ENCODE measurements around the gene NCOR2.

The NCOR2 gene

DNA sequence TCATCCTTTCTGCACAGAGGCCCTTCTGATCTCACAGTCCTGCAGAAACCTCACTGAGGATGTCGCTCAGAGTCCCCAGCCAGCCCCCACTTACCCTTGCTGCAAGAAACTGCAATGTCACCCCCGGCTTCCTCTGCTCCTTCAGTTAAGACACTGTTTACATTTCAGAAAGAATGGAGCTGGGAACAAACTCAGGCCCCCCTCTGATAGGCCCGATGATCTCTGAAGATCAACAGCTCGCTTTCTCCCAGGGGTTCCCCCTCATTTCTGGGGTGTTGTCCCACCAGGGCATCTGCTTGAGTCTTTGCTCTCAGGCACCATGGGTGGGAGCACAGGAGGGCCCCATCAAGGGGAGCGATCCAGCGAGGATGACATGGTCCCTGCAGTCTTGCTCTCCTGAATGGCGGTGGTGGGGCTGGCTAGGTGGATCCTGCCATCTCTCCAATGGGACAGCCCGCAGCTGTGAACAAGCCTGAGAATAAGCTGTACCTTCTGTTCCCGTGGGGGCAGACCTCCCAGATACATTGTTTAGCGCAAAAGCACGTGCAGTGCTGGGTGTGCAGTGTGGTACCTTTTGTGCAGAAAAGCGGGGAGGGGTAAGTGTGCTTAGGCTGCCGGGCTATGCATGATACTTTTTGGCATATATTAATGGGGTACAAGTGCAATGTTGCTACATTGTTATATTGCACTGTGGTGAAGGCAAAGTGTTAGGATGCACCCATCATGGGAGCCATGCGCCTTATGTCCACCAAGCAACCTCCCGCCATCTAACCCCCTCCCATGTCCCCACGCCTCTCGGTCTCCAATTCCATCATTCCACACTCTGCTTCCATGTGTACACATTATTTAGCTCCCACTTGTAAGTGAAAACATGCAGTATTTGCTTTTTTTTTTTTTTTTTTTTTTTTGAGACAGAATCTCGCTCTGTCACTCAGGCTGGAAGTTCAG, 6.7 kb upstream of the NCOR2 start:
- DNase-seq = no peak

DNA sequence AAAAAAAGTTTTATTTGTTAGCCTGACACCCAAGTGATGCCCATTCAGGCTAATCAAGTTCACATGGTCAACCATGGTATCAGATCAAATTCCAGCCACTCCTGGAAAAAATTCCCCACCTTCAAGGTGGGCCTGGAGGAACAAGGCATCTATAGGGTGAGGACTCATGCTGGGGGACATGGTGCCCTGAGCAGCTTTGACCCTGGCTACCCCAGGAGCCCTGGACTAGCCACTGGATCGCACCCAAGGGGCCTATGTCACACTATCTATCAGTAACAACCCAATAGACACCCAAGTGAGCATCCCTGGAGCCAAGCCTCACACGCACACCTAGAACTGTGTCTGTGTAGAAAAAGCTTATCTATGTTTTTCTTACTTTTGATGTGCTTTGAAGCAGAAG, 4.1 kb upstream of the NCOR2 start:
- DNase-seq = no peak

GRCh38 chr12:124570810-124571209, 3.4 kb upstream of the NCOR2 start:
- DNase-seq = no peak

GRCh38 chr12:124569375-124570148, 2.1 kb upstream of the NCOR2 start:
- DNase-seq = no peak

- DNase-seq = no peak
Measured at GRCh38 chr12:124568431-124569374, 1.3 kb upstream of the NCOR2 start.

DNA sequence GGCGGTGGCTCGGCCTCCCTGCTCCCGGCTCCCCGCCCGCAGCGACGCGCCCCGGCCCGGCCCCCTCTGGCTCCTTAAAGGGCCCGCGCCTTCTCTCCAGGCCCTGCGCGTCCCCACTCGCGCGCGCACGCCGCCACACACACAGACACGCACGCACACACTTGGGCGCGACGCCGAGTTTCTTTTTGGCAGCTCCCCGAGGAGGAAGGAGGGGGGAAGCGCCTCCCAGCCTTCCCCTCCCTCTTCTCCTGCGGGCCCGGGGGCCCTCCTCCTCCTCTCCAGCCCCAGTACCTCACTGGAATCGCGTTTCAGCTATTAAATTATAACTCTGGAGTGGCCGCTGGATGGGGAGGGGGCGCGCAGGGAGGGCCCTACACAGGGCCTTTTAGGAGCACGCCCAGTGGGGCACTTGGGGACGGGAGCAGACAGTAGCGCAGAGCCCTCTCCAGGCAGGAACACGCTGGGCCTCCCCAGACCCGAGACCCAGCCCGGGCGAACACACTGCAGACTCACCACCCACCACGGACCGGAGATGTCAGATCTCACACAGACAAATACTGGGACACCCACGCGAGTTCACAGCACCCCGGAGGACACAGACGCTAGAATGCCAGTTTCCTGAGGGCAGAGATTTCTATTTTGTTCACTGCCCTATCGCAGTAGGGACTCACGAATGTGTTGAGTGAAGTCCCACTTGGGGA, 411 bp upstream of the NCOR2 start:
- DNase-seq = peak; percentile 81

DNA sequence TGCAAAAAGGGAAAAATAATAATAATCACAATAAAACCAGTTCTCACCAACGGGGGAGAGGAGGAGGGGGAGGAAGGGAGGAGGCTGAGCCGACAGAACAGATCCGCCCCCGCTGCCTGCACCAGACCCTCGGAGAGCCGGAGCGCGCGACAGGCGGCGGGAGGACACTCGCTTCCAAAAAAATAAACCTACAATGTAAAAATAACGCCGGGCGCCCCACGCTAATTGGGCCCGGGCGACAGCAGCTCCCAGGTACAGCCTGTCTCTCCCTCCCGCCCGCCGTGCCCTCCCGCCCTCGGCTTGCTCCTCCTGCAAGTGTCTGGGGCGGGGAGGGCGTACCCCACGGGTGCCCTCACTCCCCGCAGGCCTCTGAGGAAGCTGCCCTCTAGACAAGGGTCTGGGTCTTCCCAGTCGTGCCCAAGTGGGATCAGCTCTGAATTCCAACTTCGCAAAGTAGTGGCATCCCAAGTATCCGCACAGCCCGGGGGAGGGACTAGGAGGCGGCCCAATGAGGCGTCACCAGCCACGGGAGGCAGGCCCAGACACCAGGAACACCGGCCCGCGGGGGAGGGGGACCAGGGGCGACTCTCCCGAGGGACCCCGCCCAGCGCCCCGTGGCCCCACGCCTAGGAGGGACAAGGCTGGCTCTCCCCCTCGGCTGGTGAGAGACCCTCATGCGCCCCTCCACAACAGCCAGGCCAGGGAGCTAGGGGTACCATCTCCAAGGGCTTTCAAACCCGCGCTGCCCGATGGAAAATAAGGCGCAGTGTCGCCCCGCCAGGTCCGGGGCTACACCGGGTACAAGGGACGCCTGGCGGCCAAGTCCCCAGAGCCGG, 1.0 kb downstream of the NCOR2 start:
- peak; percentile 54 for DNase-seq

GRCh38 chr12:124565656-124566160, 1.7 kb downstream of the NCOR2 start:
- DNase-seq = no peak

DNA sequence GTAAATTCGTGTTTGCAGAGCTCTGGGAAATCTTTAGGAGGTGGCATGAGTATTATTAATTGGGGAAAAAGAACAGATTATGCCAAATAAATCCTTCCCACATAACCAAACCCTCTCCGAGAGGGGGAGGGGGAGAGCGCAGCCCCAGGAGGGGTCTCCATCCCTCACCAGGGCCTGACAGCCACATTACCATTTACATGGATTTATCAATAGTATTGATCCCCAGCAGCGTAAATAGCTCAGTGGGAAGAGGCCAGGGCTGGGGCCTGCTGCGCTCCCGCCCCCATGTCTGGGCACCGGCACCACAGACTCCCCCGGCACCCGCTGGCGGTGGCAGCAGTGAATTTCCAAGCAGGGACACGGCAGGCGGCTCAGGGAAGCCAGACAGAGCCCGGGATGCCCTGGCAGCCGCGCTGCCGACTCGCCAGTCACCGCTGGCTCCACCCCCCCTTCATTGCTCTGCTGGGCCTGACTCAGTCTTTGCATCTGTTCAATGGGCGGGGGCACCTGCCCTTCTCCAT, 2.4 kb downstream of the NCOR2 start:
- DNase-seq = no peak

DNA sequence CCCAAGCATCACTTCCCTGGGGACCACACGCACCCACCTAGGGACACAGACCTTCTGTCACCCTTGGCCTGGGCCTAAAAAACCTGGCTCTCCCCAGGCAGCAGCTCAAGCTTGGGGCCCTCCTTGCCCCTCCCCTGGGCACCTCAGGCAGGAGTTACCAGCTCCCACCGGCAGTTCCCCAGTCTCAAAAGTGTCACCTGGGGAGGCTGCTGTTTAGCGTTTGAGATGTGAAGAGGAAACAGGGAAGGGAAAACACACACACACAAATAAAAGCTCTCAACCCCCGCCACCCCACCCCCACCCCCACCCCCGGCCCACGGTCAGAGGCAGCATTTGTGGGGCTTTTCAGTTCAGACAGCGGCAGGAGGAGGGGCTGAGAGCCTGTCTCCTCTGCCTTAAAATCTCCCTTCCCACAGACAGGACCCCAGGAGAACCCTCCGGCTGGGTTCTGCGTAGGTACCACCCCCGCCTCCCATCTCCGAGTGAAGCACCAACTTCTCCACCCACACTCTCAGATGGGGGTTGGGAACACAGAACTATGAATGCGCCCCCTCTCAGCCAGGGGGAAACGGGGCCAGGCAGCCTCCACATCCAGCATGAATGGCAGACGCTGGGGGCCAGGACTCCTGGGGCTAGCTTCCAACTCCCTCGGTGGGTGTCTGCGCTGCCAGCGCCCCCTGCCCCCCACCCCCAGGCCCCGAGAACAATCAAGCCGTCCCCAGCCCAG, 3.0 kb downstream of the NCOR2 start:
- DNase-seq = no peak

DNA sequence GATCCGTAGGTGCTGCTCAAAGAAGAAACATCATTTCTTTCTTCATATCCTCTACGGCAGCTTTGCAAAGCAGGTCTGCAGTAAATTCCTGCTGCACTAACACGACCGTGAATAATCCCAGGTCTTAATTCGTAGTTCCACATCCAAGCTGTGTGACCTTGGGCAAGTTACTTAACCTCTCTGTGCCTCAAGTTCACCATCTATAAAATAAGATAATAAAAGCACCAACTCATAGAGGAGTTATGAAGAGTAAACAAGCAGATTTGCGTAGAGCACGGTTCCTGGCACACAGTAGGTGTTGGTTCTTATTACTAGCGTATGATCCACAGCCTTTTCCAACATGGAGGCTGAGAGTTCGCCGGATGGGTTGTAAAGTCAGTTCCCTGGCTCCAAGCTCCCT, 3.6 kb downstream of the NCOR2 start:
- DNase-seq = no peak

GRCh38 chr12:124563401-124563800, 4.0 kb downstream of the NCOR2 start:
- DNase-seq = no peak

DNA sequence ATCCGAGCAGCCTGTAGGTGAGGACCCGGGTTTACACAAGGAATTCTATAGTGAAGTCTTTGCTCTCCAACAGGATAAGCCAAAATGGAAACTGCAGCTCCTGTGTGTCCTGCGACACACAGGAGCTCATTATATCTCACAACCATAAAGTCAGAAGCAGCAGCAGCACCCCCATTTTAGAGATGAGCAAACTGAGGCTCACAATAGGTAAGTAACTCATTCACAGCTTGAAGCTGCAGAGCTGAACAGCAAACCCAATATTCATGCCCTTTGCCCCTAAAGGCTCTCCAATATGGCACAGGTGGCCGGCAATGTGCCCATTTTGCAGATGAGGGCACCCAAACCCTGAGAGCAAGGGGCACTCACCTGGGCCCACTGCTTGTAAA, 4.6 kb downstream of the NCOR2 start:
- no peak for DNase-seq

DNA sequence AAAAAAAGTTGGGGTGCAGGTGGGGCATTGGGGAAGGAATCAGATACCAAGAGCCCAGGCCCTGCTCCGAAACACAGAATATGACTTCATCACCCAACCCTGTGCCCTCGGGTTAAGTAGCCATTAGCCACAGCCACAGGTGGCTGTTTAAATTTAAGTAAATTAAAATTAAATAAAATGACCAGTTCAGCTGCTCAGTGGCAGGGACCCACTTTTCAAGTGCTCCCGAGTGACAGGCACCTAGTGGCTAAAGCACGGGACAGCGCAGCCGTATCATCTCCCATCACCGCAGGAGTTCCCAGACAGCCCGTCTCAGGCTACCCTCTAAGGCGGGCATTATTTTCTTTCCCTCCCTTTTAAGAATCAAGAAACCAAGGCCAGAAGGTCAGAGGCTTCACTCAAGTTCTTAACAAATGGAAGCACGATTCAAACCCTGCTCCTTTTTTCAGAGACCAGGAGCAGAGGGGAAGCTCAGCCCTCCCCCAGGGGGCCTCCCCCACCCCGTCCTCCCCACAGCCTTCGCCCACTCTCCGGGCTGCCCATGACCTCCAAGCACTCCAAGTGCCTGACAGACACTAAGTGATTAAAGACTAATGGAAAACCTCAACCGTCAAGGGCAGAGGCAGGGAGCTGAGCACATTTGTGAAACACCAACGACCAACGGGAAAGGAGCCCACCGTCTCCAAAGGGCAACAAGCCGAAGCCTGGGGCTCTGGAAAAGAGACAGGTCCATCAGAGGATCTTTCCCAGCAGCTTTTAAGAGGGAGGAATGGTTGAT, 5.2 kb downstream of the NCOR2 start:
- DNase-seq = no peak

GRCh38 chr12:124561231-124561630, 6.2 kb downstream of the NCOR2 start:
- no peak for DNase-seq

- no peak for DNase-seq
Measured at GRCh38 chr12:124560146-124560890, 7.1 kb downstream of the NCOR2 start.

DNA sequence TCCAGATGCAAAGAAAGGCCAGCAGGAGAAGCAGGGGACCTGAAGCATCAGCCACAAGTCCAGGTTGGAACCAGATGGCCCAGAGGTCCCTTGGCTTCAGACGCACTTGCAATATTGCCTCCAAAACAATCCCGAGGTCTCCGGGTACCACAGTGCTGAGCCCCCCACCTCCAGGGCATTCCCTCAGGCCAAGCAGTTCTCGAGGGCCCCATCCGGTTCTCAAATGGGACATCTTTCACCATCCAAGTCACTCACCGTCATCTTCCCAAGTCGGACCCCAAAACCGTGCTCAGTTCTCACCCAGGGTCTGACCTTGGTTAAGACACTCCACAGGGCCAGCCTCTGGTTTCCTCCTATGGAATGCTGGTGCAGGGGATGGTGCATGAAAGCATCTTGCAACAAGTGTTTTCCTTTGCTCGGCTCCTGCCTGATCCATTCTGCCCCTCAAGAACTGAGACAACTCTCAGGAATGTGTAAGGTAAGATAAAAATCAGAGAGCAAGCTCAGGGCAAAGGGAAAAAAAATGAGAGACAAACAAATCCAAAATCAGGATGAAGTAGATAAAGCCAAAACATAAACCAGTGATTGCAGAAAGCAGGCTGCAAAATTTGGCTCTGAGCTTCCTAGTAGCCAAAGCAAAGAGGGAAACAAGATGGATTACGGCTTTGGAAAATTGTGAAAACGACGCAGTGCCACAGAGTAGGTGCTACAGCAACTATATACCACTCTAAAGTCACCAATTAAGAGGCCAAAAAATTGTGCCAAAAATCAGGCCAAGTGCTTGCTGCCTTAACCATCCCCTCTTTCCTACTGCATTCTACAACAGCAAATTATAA, 8.0 kb downstream of the NCOR2 start:
- no peak for DNase-seq

DNA sequence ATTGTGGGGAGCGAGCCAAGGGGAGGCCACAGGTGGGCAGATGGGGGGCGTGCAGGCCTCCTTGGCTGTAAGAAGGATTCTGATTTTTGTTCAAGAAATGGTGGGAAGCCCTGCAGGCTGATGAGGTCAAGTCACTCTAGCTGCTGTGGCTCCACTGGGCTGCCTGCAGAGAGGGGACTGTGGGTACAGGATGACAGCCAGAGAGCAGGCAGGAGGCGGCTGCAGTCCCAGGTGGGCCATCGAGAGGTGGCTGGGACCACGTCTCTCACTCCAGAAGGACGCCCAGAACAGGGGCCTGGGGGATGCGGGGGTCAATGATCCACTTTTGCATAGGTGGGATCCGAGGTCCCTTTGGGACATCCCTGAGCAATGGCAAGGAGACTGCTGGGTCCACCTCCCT, 9.1 kb downstream of the NCOR2 start:
- DNase-seq = no peak

Measured in activated effector memory CD4-positive, alpha-beta T cell treated with Interleukin-2 at 50 U/mL for 16 hours (primary cell).